Effector CD8-positive, alpha-beta T cell (primary cell): ENCODE results near the gene DNAJB6.
A peak's percentile ranks its signal among the peaks of the same experiment; 100 is the strongest.

ENCODE experiments used
- DNase-seq: peaks from one replicate; lab custom pipeline; 2025; lab: John Stamatoyannopoulos, UW

The DNAJB6 gene

GRCh38 chr7:157368955-157369354, 32.2 kb downstream of the DNAJB6 start:
- DNase-seq: no peak

DNA sequence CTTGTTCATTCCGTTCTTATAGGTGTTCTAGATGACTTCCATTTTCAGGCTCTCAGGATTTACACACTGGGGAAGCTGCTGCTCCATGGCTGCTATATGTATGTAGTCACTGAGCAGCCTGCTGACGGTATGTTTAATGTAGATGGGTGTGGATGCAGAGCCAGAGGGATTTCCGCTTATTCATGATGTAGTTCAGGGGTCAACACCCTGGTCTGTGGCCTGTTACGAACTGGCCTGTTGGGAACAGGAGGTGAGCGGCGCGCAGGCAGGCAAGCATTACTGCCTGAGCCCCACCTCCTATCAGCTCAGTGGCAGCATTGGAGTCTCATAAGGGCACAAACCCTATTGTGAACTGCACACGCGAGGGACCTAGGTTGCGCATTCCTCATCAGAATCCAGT, 33.9 kb downstream of the DNAJB6 start:
- no peak for DNase-seq

GRCh38 chr7:157371296-157371695, 34.5 kb downstream of the DNAJB6 start:
- no peak for DNase-seq

DNA sequence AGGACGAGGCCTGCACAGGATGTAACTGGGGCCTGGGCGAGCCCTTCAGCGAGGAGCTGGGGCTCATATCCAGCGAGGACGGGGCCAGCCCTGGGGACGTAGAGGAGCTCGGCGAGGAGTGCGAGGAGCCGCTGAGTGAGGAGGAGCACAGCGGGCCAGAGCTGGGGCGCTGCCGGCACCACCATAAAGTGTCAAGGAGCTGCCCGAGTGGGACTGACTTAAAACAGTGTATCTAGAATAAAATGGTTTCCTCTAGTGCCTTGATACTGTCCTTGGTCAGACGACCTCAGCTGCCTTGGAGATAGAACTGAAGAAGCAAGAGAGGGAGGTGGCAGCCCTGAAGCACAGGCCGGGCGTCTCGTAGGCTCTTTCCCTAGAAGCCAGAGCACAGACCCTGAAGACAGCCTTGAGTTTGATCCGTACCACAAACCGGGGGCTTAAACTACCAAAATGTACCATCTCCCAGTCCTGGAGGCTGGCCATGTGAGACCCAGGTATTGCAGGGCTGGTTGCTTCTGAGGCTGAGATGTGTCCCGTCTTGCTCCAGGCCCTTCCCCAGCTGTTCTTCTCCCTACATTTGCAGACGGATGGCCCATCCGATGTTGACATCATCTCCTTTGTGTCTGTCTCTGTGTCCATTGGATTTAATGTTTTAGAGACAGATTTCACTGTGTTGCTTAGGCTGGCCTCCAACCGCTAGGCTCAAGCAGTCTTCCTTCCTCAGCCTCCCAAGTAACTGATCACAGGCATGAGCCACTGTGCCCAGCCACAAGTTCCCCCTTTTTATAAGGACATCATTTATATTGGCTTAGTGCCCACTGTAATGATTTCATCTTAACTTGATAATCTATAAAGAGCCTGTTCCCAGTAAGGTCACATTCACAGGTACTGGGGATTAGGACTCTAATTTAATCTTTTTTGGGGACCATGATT, 35.8 kb downstream of the DNAJB6 start:
- no peak for DNase-seq

DNA sequence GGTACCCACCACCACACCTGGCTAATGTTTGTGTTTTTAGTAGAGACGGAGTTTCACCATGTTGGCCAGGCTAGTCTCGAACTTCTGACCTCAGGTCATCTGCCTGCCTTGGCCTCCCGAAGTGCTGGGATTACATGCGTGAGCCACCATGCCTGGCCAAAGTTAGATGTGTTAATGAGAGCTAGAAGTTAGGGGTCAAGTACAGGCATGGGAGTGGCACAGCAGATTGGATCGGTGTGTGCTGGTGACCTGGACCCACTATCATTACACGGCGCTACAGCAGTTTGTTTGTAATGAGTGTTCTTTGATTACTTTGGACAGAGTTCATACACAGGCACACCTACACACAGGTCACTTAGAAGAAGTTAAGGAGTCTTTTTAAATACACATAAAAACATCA, 36.7 kb downstream of the DNAJB6 start:
- no peak for DNase-seq

GRCh38 chr7:157375410-157375809, 38.6 kb downstream of the DNAJB6 start:
- DNase-seq: no peak

DNA sequence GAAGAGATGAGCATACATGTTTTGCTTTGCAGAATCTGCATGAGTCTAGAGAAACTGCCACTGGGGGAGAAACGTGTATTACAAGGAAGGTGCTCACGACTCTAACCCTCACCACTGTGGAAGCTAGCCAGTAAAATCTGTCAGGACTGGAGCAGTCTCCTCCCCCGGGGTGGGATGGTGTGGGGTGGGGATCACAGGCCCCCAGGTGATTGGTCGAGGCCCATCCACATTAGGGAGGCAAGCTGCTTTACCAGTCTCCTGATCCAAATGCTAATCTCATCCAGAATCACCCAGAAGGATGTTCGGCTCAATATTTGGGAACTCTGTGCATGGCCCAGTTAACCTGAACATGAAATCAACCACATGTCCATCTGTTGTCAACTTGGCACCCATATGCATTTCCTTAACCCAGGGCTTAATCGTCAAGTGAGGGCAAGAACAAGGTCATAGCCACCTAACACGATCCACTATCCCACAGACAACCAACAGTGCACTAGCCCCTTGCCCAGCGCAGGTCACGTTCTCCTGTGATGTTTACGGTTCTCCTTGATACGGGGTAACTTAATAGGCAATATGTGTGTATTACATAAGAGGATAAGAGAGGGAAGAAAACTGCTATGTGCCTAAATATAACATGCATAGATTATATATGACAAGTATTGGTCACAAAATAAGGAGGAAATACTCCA, 40.8 kb downstream of the DNAJB6 start:
- DNase-seq: no peak

DNA sequence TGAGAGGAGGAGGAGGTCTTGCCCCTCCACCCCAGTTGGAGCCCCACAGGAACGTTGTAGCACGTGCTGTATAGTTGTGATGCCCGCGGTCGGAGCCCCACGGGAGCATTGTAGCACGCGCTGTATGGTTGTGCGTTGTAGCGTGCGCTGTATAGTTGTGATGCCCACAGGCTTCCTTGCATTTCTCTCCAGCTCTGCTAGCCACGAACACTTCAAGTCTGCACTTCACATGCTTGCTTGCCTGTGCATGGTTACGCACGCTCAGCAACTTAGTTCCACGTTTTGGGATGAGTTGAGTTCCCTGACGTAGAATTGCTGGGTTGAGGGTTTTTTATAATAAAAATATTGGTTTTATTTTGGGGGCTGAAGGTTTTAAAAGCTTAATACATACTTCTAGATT, 41.6 kb downstream of the DNAJB6 start:
- no peak for DNase-seq

GRCh38 chr7:157379493-157379892, 42.7 kb downstream of the DNAJB6 start:
- no peak for DNase-seq

GRCh38 chr7:157380416-157380815, 43.6 kb downstream of the DNAJB6 start:
- no peak for DNase-seq

DNA sequence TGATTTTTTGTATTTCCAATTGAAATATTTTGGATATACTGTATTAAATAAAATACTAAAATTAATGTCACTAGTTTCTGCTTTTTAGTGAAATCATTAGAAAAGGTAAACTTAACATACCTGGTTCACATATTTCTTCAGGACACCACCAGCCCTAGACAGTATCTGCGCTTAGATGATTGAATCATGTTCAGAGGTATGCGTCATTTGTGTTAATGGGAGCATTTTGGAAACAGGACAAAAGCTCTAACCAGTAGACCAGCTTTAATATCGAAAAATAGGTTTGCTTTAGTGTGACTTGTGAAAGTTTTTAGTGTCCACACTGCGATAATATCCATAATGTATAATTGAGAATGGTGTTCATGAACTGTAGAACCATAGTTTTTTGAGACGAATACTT, 47.1 kb downstream of the DNAJB6 start:
- no peak for DNase-seq

GRCh38 chr7:157384301-157384700, 47.5 kb downstream of the DNAJB6 start:
- DNase-seq: no peak

- DNase-seq: peak; percentile 80
Observed at GRCh38 chr7:157386979-157387800, 50.4 kb downstream of the DNAJB6 start.

GRCh38 chr7:157388301-157388700, 51.5 kb downstream of the DNAJB6 start:
- DNase-seq: no peak

- no peak for DNase-seq
Observed at GRCh38 chr7:157389951-157390730, 53.3 kb downstream of the DNAJB6 start.

GRCh38 chr7:157391036-157391710, 54.4 kb downstream of the DNAJB6 start:
- no peak for DNase-seq

GRCh38 chr7:157392256-157393037, 55.6 kb downstream of the DNAJB6 start:
- no peak for DNase-seq

- no peak for DNase-seq
Observed at GRCh38 chr7:157394246-157395191, 57.7 kb downstream of the DNAJB6 start.

GRCh38 chr7:157395206-157395605, 58.4 kb downstream of the DNAJB6 start:
- DNase-seq: no peak
